Subcutaneous adipose tissue (tissue), 4 donors: ENCODE results near the gene GAPT. TPM values are rescaled to one million over a fixed set of nuclear protein-coding genes. Genes with fewer than 3 reads are reported as not detected.

ENCODE experiments used
- total RNA-seq, 4 donors: library from RNA; depleted of rRNA; stranded (reverse); fragments of >200 nt; gene quantifications; one replicate each; pipeline ENCODE4 v1.1.0, GENCODE V29; 2016
- TF ChIP-seq, protein P1 (sequence below): fragments of 450-650 bp; IDR thresholded peaks from one replicate; pipeline ENCODE4 v1.5.1; 2016; ENCODE audit warnings: low read depth, mild to moderate bottlenecking, control low read depth, antibody characterized with exemption, moderate library complexity

The GAPT gene
- total RNA-seq, 4 donors from 2014 or later: 0.82 to 11.4 (median 4.0) TPM; not detected in 1

DNA sequence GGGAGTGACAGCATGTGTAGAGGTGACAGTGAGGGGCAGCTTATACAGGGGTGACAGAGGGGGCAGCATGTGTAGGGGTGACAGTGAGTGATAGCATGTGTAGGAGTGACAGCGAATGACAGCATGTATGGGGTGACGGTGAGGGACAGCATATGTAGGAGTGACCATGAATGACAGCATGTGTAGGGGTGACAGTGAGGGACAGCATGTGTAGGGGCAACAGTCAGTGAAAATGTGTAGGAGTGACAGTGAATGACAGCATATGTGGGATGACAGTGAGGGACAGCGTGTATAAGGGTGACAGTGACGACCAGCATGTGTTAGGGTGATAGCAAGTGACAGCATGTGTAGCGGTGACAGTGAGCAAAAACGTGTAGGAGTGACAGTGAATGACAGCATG lies 9.4 kb upstream of the GAPT start:
- TF ChIP-seq, protein P1, sequence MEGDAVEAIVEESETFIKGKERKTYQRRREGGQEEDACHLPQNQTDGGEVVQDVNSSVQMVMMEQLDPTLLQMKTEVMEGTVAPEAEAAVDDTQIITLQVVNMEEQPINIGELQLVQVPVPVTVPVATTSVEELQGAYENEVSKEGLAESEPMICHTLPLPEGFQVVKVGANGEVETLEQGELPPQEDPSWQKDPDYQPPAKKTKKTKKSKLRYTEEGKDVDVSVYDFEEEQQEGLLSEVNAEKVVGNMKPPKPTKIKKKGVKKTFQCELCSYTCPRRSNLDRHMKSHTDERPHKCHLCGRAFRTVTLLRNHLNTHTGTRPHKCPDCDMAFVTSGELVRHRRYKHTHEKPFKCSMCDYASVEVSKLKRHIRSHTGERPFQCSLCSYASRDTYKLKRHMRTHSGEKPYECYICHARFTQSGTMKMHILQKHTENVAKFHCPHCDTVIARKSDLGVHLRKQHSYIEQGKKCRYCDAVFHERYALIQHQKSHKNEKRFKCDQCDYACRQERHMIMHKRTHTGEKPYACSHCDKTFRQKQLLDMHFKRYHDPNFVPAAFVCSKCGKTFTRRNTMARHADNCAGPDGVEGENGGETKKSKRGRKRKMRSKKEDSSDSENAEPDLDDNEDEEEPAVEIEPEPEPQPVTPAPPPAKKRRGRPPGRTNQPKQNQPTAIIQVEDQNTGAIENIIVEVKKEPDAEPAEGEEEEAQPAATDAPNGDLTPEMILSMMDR: no peak

- TF ChIP-seq, protein P1: no peak
These were observed 8.7 kb upstream of the GAPT start for GRCh38 chr5:58482536-58482935.

DNA sequence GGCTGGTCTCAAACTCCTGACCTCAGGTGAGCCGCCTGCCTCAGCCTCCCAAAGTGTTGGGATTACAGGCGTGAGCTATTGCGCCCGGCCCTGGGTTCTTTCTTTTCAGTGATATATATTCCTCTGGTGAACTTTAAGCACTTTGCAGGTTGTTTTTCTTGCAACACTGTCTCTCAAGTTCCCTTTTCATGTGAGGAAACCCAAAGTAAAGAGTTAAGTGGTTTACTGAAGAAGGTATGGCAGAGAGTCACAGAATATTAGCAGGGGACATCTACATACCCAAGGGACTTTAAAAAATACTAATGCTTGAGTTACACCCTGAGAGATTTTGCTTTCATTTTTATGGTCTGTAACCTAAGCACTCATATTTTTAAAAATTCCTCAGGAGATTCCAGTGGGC lies 6.7 kb upstream of the GAPT start:
- TF ChIP-seq, protein P1: no peak

DNA sequence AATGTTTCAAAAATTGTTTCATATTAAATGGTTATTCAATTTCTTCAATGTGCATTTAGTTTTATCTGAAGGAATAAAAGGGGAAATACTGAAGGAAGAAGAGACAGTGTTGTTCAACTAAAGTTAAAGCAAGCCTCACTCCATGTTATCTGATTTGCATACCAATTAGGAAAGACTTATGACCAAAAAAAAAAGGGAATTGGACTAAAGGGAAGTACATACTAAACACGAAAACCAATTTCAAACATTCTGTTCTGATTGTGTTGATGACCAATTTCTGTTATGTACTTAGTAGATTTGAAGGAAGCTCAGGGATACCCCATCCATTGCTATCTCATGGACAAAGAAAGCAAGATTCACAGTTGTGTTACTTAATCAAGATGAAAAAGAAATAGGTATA lies 4.9 kb upstream of the GAPT start:
- TF ChIP-seq, protein P1: no peak

GRCh38 chr5:58490402-58491050 lies 709 bp upstream of the GAPT start:
- TF ChIP-seq, protein P1: no peak

GRCh38 chr5:58493141-58493540 lies 1.9 kb downstream of the GAPT start:
- TF ChIP-seq, protein P1: no peak

DNA sequence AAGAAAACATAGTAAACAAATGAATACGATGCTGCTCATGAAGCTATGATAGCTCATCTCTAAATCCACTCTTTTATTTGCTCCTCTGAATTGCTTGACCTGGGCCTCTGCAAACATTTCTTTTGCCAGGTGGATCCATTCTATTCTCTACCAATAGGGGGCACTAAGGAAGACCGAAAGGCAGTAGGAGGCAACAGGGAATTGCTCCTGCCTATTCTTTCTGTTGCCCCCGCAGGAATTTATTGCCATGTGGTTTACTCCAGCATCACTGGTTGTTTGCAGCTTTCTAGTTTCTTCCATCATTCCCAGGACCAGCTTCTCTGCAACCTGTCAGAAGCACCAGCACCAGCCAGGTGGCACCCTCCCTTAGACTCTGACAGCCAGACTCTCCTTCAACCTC lies 5.3 kb downstream of the GAPT start:
- TF ChIP-seq, protein P1: no peak
